Right hindlimb (tissue), 1 donor: Measurements from ENCODE around the gene CDK5.
A peak's percentile ranks its signal among the peaks of the same experiment; 100 is the strongest.
"Not testable (repeated sequence)": the region's sequence is repeated elsewhere in the genome, so short reads cannot be mapped to it uniquely, and the experiment has no call there.

Experiments used
- DNase-seq: peaks from one replicate; pipeline ENCODE4 v3.0.0-alpha.2; 2018

Gene CDK5

DNA sequence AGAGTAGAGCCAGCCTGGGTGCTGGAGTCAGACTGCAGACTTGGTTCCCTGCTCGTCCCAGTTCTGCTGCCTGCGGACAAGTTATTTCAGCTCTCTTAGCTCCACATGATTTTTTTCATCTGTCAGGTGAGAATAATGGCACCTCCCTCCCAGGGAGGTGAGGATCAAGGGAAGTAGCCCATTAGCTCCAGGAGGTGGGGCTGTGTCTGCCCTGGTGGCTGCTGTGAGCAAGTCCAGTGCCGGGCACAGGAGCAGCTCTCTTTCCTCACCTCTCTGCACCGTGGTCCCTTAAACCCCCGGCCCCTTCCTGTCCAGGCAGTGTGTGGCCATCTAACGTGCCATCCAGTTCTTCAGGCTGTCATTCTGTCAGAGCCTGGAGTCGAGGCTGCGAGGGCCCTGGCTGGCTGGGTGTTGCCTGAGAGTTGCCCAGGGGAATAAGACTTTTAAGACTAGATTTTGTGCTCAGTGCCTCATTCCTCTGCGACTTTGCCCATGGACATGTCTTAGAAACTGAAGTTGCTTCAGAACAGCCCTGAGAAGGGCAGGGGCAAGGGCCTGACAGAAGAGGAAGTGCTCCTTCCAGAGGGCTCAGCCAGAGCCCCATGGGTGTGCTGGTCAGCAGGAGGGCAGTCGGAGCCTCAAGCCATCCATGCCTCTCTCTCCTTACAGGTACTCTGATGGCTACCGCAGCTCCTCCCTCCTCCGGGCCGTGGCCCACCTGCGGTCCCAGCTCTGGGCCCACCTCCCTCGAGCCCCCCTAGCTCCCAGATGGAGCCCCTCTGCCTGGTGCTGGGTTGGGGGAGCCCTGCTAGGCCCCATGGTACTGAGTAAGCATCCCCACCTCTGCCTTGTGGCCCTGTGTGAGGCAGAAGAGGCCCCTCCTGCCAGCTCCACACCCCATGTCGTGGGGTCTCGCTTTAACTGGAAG, 24.5 kb downstream of the CDK5 start:
- DNase-seq = no peak

DNA sequence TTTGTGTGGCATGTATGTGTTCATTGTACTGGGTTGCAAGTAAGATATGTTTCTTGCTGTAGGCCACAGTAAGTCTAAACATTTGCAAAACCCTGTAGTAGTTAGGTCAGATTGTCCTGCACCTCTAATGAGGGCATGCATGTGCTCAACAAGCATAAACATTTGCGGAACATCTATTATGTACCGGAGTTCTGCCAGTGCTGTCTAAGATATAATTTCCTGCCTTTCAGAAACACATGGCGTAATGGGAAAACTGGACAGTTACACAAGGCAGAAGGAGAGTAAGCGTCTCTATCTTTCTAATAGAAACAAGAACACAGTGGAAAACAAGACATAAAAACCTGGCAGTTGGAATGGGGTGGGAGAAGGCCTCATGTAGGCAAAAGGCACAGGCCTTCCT, 26.7 kb downstream of the CDK5 start:
- no peak for DNase-seq

DNA sequence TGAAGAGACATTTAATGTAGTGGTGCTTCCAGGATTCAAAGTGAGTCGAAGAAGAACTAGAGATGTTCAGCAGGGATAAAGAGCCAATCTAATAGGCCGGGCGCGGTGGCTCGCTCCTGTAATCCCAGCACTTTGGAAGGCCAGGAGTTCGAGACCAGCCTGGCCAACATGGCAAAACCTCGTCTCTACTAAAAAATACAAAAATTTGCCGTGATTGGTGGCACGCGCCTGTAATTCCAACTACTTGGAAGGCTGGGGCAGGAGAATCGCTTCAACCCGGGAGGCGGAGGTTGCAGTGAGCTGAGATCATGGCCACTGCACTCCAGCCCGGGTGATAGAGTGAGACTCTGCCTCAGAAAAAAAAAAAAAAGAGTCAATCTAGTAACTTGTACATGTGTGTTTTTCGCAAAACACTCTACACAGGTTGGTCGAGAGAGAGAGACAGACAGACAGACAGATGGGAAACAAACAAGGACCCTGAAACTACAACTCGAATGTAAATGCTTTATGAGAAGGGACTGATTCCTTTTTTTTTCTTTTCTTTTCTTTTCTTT, 28.7 kb downstream of the CDK5 start:
- DNase-seq = no peak

DNA sequence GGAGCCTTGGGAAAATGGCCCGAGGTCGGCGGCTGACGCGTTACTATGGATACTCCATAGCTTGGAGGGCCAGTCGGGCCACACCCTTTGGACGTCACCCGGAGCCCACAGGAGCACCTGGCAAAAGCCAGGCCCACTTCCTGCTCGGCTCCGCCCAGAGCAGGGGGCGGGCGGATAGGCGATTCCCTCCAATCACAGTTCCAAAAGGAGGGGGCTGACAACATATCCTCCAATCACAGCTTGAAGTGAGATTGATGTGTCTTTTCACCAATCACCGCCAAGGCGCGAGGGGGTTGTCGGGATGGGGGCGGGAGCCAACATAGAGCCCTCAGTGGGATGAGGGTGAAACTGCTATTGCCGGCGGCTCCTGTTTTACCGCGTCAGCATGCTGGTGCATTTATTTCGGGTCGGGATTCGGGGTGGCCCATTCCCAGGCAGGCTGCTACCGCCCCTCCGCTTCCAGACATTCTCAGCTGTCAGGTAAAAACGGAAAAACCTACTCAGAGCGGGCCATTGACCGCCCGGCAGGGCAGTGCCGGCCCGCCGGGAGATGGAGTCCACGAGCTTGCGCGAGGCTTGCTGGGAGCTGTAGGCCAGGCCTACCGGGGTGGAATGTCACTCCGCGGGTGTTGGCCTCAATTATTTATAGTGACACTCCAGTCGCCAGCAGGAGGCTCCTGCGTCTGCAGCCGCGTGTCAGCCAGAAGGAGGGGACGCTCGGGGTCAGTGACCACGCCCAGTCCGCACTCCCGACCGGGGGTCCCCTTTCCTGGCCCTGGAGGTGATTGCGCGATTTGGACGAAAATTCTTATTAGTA, 29.4 kb downstream of the CDK5 start, which contains the start of gene ABCB8:
Gene ABCB8 (plus strand): TSS at position 320 of the 817 bp plus-strand sequence. CDS start 66 bp downstream, at position 386.
- DNase-seq = peak; percentile 99

DNA sequence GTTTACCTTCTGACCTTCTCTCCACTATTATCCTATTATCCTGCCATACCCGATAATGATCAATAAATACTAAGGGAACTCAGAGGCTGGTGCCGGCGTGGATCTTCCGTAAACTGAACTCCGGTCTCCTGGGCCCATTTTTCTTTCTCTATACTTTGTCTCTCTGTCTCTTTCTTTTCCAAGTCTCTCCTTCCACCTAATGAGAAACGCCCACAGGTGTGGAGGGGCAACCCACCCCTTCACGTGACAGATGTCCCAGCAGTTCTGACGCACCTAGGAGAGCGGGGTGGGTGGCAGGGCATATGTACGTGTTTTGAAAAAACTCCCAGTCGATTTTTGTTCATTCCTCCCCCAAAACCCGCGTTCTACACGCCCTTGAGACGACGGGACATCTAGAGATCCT, 30.0 kb downstream of the CDK5 start:
- DNase-seq = not testable (repeated sequence)

DNA sequence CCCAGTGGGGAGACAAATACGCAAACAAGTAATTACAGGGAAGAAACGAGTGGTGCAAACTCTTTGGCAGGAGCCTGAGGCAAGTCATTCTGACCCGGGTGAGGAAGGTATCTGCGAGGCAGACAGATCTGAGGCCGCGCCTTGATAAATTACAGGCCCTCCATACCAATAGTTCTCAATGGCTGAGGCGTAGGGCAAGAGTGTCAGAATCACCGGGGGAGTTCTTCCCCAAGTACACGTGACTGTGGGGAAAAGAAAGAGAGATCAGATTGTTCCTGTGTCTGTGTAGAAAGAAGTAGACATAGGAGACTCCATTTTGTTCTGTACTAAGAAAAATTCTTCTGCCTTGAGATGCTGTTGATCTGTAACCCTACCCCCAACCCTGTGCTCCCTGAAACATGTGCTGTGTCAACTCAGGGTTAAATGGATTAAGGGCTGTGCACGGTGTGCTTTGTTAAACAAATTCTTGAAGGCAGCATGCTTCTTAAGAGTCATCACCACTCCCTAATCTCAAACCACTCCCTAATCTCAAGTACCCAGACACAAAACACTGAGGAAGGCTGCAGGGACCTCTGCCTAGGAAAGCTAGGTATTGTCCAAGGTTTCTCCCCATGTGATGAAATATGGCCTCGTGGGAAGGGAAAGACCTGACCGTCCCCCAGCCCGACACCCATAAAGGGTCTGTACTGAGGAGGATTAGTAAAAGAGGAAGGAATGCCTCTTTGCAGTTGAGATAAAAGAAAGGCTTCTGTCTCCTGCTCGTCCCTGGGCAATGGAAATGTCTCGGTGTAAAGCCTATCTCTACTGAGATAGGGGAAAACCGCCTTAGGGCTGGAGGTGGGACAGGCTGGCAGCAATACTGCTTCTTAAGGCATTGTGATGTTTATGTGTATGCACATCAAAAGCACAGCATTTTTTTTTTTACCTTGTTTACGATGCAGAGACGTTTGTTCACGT, 30.6 kb downstream of the CDK5 start:
- not testable (repeated sequence) for DNase-seq

DNA sequence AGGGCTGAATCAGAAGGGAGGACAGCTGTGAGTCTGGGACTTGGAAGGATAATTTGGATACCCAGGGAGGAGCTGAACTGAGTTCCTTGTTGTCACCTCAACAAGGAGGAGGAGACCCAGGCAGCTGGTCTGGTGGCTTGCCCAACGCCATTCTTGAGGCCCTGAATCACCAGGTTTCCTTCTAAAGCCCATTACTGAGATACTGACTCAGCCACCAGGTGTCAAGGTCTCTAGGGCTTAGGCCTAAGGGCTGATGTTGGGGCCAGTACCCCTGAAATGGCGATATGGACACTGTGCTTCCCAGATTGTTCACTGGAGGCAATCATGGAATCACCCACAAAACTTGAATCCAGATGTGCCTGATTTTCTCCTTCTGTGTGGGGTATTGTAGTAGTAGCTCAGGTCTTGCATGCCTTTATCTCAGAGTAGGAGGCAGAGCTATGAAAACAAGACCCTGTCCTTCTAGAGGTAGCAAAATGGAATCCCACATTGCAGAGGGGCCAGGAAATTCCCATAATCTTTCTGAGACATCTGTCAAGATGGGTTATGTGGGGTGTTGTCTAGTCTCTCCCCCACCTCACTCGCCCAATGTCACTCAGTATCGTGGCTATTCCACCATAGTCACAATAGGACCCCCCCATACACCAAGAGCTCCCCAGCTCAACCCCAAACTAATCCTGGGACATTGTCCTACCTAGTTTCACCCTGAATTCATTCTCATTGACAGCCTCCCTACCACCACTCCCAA, 31.6 kb downstream of the CDK5 start:
- no peak for DNase-seq

DNA sequence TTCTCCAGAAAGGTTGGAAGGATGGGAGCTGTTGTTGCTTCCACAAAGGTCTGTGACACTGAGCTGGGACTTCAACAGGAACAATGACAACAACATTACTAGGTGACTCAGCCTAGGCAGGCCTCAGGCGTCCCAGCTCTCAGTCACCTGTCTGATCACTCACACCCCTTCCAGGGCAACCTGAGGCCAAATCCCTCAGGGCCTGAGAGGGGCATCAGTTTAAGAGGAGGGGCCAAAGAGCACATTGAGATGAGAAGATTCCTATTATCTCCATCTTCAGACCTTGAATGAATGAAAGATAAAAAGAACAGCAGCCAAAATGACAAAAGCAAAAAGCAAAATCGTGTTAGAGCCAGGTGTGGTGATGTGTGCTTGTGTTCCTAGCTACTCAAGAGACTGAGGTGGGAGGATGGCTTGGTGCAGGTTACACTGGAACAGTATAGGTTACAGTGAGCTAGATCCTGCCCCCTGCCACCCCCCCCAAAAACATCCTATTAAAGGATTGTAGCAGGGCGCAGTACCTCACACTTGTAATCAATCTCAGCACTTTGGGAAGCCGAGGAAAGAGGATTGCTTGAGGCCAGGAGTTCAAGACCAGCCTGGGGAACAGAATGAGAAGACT, 33.2 kb downstream of the CDK5 start, which contains the start of gene ATG9B:
Gene ATG9B (minus strand): TSS at position 60 of the 622 bp plus-strand sequence. CDS start 71 bp downstream, outside the sequence.
- DNase-seq = no peak

DNA sequence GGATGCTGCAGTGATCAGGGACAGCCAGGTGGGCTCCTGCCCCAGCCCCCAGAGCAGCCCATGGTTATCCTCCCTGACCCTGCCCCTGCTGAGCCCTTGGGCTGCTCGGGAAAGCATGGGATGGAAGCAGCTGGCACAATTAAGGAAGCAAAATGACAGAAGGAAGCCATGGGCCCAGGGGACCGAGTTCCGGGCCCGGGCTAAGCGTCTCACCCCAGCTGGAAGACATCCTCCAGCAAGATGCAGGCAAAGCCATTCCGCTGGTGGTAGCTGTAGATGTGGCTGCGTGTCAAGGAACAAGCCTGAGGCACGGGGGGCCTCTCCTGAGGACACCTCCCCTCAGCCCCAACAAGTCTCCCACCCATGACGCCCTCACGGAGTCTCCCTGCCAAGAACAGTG, 34.5 kb downstream of the CDK5 start:
- no peak for DNase-seq

DNA sequence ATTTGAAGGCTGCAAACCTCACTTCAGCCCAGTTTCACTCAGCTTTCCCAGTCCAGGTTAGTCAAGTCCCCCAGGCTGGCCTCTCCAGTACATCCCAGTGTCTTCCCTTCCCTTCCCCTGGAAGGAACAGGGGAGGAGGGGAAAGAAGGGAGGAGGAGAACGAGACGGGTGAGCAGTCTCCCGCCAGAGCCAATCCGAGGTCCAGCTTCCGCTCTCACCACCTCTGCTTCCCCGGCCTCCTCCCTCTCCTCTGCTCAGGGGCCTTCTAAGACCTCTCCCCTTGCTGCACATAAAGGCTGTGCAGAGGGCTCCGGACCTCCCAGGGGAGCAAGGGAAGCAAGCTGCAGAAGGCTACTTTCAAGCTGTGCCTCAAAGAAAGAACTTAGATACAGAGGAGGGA, 37.5 kb downstream of the CDK5 start:
- DNase-seq = no peak

DNA sequence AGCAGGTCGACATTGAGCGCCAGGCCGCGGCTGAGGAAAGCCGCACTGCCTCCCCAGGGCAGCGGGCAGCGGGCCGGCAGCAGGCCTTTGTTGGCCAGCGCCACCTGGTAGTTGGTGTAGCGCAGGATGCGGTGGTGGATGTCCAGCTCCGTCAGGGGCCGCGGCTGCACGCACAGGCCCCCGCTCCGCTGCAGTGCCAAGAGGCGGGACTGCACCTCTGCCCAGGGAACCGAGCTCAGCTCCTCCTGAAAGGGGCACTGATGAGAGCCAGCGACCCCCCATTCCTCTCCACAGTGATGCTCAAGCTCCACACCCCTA, 38.6 kb downstream of the CDK5 start:
- no peak for DNase-seq

DNA sequence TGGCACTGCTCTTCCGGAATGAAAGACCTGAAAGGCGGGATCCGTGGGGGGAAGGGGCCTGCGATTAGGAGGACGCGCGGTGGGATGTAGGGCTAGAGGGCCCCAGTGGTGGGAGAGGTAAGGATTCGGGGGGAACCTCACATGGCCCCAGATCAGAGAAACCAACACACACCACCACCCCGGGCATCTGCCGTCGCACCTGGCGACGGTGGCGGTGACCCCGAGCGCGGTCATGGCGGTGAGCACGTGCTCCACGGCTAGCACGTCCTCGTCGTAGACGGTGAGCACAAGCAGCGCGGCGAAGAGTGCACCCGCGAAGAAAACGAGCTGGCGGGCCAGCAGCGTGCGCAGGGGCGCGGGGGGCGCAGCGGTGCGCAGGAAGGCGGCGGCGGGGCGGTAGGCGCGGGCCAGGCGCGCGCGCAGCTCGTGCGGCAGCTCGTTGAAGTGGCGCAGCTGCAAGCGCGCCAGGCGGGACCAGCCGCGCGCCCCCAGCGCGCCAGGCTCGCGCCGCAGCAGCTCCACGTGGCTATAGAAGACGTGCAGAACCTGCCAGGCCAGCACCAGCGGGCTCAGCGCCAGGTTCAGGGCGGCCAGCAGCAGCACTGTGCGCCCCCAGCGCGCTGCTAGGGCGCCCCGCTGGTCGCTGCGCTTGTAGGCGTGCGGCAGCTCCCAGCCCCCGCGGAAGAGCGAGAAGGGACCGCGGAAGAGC, 39.1 kb downstream of the CDK5 start:
- peak; percentile 64 for DNase-seq

DNA sequence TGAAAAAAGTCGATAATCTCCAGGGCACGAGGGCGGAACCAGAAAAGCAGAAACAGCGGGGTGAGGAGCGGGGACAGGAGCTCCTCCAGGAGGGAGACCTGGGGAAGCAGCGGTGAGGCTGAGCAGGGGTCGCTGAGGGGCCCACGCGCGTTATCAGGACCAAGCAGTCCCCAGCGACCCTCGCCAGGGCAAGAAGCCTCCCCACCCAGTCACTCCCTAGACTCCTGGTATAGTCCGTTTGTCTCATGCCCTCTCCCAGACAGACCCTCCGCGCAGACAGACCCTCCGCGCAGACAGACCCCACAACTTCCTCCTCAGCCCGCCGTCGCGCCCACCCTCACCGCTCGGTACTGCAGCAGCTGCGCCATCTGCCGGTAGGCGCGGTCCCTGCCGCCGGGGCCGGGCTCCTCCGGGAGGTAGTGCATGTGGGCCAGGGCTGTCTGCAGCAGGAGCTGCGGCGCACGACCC, 39.7 kb downstream of the CDK5 start:
- peak; percentile 82 for DNase-seq

DNA sequence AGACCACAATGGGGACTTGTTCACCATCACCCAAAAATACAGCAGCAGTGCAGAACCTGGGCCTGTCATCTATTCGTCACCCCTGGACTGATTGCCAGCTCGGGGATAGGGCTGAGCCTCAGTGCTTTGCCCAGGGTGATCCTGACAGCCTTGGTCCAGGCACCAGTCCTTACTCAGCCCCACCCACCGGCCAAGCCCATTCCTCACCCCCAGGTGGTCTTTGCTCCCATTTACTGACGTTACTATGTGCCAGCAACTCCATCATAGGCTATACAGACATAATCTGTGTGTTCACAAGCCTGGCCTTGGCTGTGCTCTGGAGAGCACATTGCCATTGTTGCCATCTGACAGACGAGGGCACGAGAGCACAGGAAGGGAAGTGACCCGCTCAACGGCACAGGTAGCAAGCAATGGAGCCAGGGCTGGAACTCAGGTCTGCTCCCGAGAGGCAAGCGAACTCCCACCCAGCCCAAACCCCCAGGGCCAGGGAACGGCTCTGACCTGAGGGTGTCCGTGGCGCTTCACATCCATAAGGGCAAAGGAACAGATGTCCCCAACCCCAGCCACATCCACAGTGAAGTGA, 40.2 kb downstream of the CDK5 start:
- DNase-seq = no peak

DNA sequence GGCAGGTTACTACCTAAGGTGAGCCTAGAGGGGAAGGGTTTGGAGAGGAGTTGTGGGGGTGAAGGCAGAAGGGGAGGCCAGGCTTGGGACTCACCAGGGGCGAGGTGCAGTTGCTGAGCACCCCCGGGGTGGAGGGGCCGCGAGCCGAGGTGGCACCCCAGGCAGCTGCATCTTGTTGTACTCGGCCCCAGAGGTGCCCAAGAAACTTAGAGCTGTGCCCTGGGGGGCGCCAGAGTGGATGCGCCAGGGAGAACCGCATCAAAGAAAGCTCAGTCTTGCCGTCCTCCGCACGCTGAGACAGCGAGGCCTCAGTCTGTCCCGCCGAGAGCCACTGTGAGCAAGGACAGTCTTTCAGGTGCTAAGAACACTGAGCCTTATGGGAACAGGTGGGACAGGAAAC, 40.8 kb downstream of the CDK5 start:
- DNase-seq = no peak

DNA sequence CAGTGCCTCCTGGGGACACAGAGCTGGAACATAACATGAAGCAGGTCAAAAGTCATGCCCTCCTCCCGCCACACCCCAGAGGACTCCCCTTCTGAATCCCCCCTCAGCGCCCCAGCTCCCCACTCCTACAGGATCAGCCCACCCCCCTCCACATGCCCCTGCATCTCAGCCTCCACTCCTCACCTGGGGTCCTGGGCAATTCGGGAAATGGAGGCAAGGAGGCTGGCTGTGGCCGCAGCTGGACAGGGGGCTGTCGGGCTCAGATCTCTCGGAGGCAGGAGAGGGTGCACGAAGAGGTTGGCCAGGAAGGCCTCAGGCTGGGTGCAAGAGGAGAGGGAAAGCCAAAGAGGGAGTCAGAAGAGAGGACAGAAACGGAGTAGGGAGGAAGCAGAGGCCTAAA, 41.2 kb downstream of the CDK5 start:
- DNase-seq = no peak

DNA sequence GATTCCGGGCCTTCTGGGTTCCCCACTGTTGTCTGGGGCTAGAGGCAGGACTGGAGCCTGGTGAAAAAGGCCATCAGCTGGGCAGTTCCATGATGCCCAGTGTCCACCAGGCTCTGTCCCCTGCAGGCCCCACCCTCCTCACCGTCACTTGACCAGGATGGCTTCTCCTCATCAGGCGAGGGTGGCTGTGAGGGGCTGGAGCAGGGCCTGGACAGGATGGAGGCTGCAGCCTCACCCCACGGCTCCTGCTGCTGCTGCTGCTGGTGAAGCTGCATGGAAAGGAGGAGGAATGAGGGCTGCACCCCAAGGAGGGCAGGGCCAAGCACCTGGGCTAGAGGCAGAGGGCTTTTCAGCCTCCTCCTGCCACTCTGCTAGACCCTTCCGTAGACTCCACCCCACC, 41.7 kb downstream of the CDK5 start:
- DNase-seq = no peak

DNA sequence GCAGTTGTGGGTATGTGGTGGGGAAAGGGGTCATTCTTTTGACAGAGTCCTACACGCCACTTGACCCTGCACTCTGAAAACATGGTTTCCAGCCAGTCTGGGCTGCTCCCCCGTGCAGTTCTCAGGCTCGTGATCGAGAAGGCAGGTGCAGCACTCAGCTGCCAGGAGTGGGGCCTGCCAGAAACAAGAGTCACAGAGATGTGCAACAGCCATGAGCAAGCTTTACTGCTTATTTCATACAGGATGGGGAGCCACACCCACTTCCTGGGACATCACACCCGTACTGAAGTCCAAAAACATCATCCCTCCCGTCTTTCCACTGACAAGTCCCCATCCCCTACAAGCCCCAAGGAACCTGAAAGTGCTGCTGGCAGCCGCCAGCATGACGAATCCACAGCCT, 42.7 kb downstream of the CDK5 start:
- no peak for DNase-seq

DNA sequence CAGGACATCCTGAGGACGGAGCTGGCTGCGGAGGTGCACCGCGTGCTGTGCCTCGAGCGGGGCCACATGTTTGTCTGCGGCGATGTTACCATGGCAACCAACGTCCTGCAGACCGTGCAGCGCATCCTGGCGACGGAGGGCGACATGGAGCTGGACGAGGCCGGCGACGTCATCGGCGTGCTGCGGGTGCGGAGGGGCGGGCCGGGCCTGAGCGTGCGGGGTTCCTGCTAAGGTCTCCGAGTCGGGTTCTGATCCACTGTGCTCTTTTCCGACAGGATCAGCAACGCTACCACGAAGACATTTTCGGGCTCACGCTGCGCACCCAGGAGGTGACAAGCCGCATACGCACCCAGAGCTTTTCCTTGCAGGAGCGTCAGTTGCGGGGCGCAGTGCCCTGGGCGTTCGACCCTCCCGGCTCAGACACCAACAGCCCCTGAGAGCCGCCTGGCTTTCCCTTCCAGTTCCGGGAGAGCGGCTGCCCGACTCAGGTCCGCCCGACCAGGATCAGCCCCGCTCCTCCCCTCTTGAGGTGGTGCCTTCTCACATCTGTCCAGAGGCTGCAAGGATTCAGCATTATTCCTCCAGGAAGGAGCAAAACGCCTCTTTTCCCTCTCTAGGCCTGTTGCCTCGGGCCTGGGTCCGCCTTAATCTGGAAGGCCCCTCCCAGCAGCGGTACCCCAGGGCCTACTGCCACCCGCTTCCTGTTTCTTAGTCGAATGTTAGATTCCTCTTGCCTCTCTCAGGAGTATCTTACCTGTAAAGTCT, 43.8 kb downstream of the CDK5 start:
- peak; percentile 89 for DNase-seq
